HEK293 (cell line): Measurements from ENCODE around the gene FHL3.

Source experiments
- AEBP2 ChIP-seq: fragments of 450-650 bp; formaldehyde crosslinking; IDR thresholded peaks from 2 replicates; pipeline ENCODE4 v1.5.1; 2016; ENCODE audit warnings: missing biosample characterization, missing genetic modification characterization, borderline replicate concordance
- EGR2 ChIP-seq: fragments of 450-650 bp; formaldehyde crosslinking; IDR thresholded peaks from 2 replicates; pipeline ENCODE4 v1.5.1; 2016; ENCODE audit warnings: low read depth, missing biosample characterization, missing genetic modification characterization
- IKZF3 ChIP-seq: fragments of 450-650 bp; IDR thresholded peaks from 2 replicates; pipeline ENCODE4 v1.5.0; 2018; ENCODE audit warnings: missing biosample characterization, mild to moderate bottlenecking, missing genetic modification characterization, moderate library complexity
- PRDM2 ChIP-seq: fragments of 450-650 bp; formaldehyde crosslinking; IDR thresholded peaks from 2 replicates; pipeline ENCODE4 v1.5.1; 2016; ENCODE audit warnings: missing biosample characterization, missing genetic modification characterization, borderline replicate concordance
- SCRT2 ChIP-seq: fragments of 450-650 bp; formaldehyde crosslinking; IDR thresholded peaks from 2 replicates; pipeline ENCODE4 v1.5.1; 2016; ENCODE audit warnings: missing biosample characterization, missing genetic modification characterization
- SP2 ChIP-seq: fragments of 450-650 bp; formaldehyde crosslinking; IDR thresholded peaks from 2 replicates; pipeline ENCODE4 v1.5.1; 2016; ENCODE audit warnings: missing biosample characterization, missing genetic modification characterization
- YY2 ChIP-seq: fragments of 450-650 bp; formaldehyde crosslinking; IDR thresholded peaks from 2 replicates; pipeline ENCODE4 v1.5.1; 2016; ENCODE audit warnings: missing biosample characterization, missing genetic modification characterization
- ZBTB11 ChIP-seq: fragments of 450-650 bp; formaldehyde crosslinking; conservative IDR thresholded peaks from 2 replicates; pipeline ENCODE4 v1.5.1; 2016; ENCODE audit warnings: low read depth, missing biosample characterization, missing genetic modification characterization
- ZBTB44 ChIP-seq: fragments of 450-650 bp; IDR thresholded peaks from 2 replicates; pipeline ENCODE4 v1.5.1; 2018; ENCODE audit warnings: missing biosample characterization, mild to moderate bottlenecking, missing genetic modification characterization
- ZBTB48 ChIP-seq: fragments of 450-650 bp; formaldehyde crosslinking; IDR thresholded peaks from 2 replicates; pipeline ENCODE4 v1.5.1; 2016; ENCODE audit warnings: missing biosample characterization, missing genetic modification characterization
- ZBTB49 ChIP-seq: fragments of 450-650 bp; formaldehyde crosslinking; IDR thresholded peaks from 2 replicates; pipeline ENCODE4 v1.5.1; 2016; ENCODE audit warnings: missing biosample characterization, missing genetic modification characterization, low read depth
- ZFHX2 ChIP-seq: fragments of 450-650 bp; formaldehyde crosslinking; conservative IDR thresholded peaks from 2 replicates; pipeline ENCODE4 v1.5.1; 2016; ENCODE audit warnings: missing biosample characterization, missing genetic modification characterization
- ZNF112 ChIP-seq: fragments of 450-650 bp; formaldehyde crosslinking; IDR thresholded peaks from 2 replicates; pipeline ENCODE4 v1.5.0; 2017; ENCODE audit warnings: missing biosample characterization, missing genetic modification characterization
- ZNF157 ChIP-seq: fragments of 450-650 bp; formaldehyde crosslinking; IDR thresholded peaks from 2 replicates; pipeline ENCODE4 v1.5.1; 2016; ENCODE audit warnings: missing biosample characterization, missing genetic modification characterization
- ZNF2 ChIP-seq: fragments of 450-650 bp; formaldehyde crosslinking; IDR thresholded peaks from 2 replicates; pipeline ENCODE4 v1.5.1; 2016; ENCODE audit warnings: missing biosample characterization, missing genetic modification characterization
- ZNF280C ChIP-seq: fragments of 450-650 bp; formaldehyde crosslinking; IDR thresholded peaks from 2 replicates; pipeline ENCODE4 v1.5.1; 2016; ENCODE audit warnings: missing biosample characterization, missing genetic modification characterization
- ZNF37A ChIP-seq: fragments of 450-650 bp; IDR thresholded peaks from 2 replicates; pipeline ENCODE4 v1.5.1; 2018; ENCODE audit warnings: missing biosample characterization, missing genetic modification characterization
- ZNF426 ChIP-seq: fragments of 450-650 bp; formaldehyde crosslinking; IDR thresholded peaks from 2 replicates; pipeline ENCODE4 v1.5.1; 2017; ENCODE audit warnings: missing biosample characterization, missing genetic modification characterization, mild to moderate bottlenecking, inconsistent platforms, moderate library complexity
- ZNF433 ChIP-seq: fragments of 450-650 bp; formaldehyde crosslinking; IDR thresholded peaks from 2 replicates; pipeline ENCODE4 v1.5.1; 2016; ENCODE audit warnings: missing biosample characterization, missing genetic modification characterization, low read depth
- ZNF610 ChIP-seq: fragments of 450-650 bp; formaldehyde crosslinking; IDR thresholded peaks from 2 replicates; pipeline ENCODE4 v1.5.1; 2016; ENCODE audit warnings: missing biosample characterization, missing genetic modification characterization, borderline replicate concordance
- ZNF747 ChIP-seq: fragments of 450-650 bp; formaldehyde crosslinking; IDR thresholded peaks from 2 replicates; pipeline ENCODE4 v1.5.1; 2016; ENCODE audit warnings: missing biosample characterization, missing genetic modification characterization
- ZSCAN23 ChIP-seq: fragments of 450-650 bp; formaldehyde crosslinking; IDR thresholded peaks from 2 replicates; pipeline ENCODE4 v1.5.1; 2016; ENCODE audit warnings: missing biosample characterization, missing genetic modification characterization

The FHL3 gene

GRCh38 chr1:38029081-38029681 is 23.9 kb upstream of the FHL3 start (continued):
- no peak for TF ChIP-seq ZNF426 (tag by site-specific recombination)
- TF ChIP-seq ZBTB49 = no peak
- no peak for TF ChIP-seq ZNF433 (tag by site-specific recombination)
- no peak for TF ChIP-seq PRDM2
- no peak for TF ChIP-seq ZNF280C
- no peak for TF ChIP-seq ZSCAN23 (tag by site-specific recombination)
- TF ChIP-seq ZBTB48 = peak; percentile 83
- no peak for TF ChIP-seq YY2
- no peak for TF ChIP-seq SP2 (tag by site-specific recombination)
- TF ChIP-seq ZNF2 = no peak
- TF ChIP-seq IKZF3 (tag by site-specific recombination) = no peak
- no peak for TF ChIP-seq ZBTB11 (tag by site-specific recombination)
- no peak for TF ChIP-seq AEBP2 (tag by site-specific recombination)
- no peak for TF ChIP-seq ZNF37A (tag by site-specific recombination)
- TF ChIP-seq ZNF610 (tag by site-specific recombination) = no peak
- no peak for TF ChIP-seq EGR2
- no peak for TF ChIP-seq ZFHX2
- no peak for TF ChIP-seq ZNF747 (tag by site-specific recombination)
- TF ChIP-seq ZBTB44 (tag by site-specific recombination) = peak; percentile 94
- no peak for TF ChIP-seq ZNF112 (tag by site-specific recombination)
- TF ChIP-seq SCRT2 (tag by site-specific recombination) = no peak
- no peak for TF ChIP-seq ZNF157
